H1 (cell line): ENCODE data around the gene CBL. TPM values are rescaled to one million over a fixed set of nuclear protein-coding genes. Genes with fewer than 3 reads are reported as not detected.

Experiments
- CTCF ChIA-PET: fragments of 300-600 bp; sonication (Branson Sonifier 250); formaldehyde crosslinking; loops from one replicate; lab custom pipeline; 2021; ENCODE audit not compliant: partially characterized antibody; lab: Charles Lee
- POLR2A ChIA-PET: fragments of 300-600 bp; sonication (Branson Sonifier 250); formaldehyde crosslinking; loops from one replicate; lab custom pipeline; 2021; ENCODE audit warnings: inconsistent platforms; ENCODE audit not compliant: partially characterized antibody; lab: Charles Lee
- DNase-seq, 2 experiments: peaks; one replicate each; pipeline versions ENCODE4 v3.0.0 to v3.0.0-alpha.2; 2010 to 2022; ENCODE audit warnings: low spot score in 2 of 2, low read depth in 1 of 2, mixed read lengths in 1 of 2
- FAIRE-seq: peaks from 2 replicates; lab custom pipeline; 2011; peaks lifted over from hg19 to GRCh38; lab: Jason Lieb, UNC
- H2AFZ ChIP-seq: 2 replicates; pipeline ENCODE4 v1.8.1; 2012; ENCODE audit warnings: low read length, inconsistent platforms
- H2AK5ac ChIP-seq: 2 replicates; pipeline ENCODE4 v1.6.1; 2013; ENCODE audit warnings: low read depth, low read length
- H2BK120ac ChIP-seq: replicated peaks from 2 replicates; pipeline ENCODE3; 2013; ENCODE audit warnings: low read depth, low read length, inconsistent platforms
- H2BK12ac ChIP-seq: 2 replicates; pipeline ENCODE4 v1.6.1; 2013; ENCODE audit warnings: low read depth, low read length
- H2BK15ac ChIP-seq: 2 replicates; pipeline ENCODE4 v1.6.1; 2013; ENCODE audit warnings: low read length
- H2BK20ac ChIP-seq: 2 replicates; pipeline ENCODE4 v1.6.1; 2013; ENCODE audit warnings: low read length
- H2BK5ac ChIP-seq: 2 replicates; pipeline ENCODE4 v1.6.1; 2013; ENCODE audit warnings: low read depth, low read length
- H3K14ac ChIP-seq: 2 replicates; pipeline ENCODE4 v1.6.1; 2013; ENCODE audit warnings: inconsistent platforms; ENCODE audit not compliant: insufficient read length
- H3K18ac ChIP-seq: 2 replicates; pipeline ENCODE4 v1.6.1; 2013; ENCODE audit warnings: low read length; ENCODE audit errors: extremely low read depth
- H3K23ac ChIP-seq: 2 replicates; pipeline ENCODE4 v1.6.1; 2013; ENCODE audit warnings: inconsistent platforms; ENCODE audit not compliant: insufficient read length
- H3K23me2 ChIP-seq: 2 replicates; pipeline ENCODE4 v1.6.1; 2013; ENCODE audit warnings: low read depth, low read length
- H3K27ac ChIP-seq: 2 replicates; pipeline ENCODE4 v1.6.1; 2011; ENCODE audit warnings: low read depth, low read length, inconsistent platforms
- H3K27me3 ChIP-seq, 4 experiments: replicated peaks in 1 of 4; 1 replicate in 1 of 4; 2 replicates in 3 of 4; pipeline versions ENCODE4 v1.6.1 to v1.8.1; 2011 to 2013; ENCODE audit warnings: low read length in 3 of 4, mild to moderate bottlenecking in 3 of 4, inconsistent platforms in 2 of 4, mixed read lengths in 2 of 4, moderate library complexity in 1 of 4; ENCODE audit not compliant: control insufficient read depth in 3 of 4, insufficient read depth in 3 of 4; ENCODE audit errors: extremely low read depth in 1 of 4
- H3K36me3 ChIP-seq, 4 experiments: 2 replicates each; pipeline versions ENCODE4 v1.6.1 to v1.8.1; 2011 to 2013; ENCODE audit warnings: mild to moderate bottlenecking in 4 of 4, low read length in 3 of 4, moderate library complexity in 2 of 4, control low read depth in 1 of 4, inconsistent platforms in 1 of 4; ENCODE audit not compliant: insufficient read depth in 4 of 4, control insufficient read depth in 2 of 4
- H3K4ac ChIP-seq: replicated peaks from 2 replicates; pipeline ENCODE3; 2013; ENCODE audit warnings: low read length, low read depth, mixed read lengths, inconsistent platforms; ENCODE audit not compliant: insufficient read length
- H3K4me1 ChIP-seq, 4 experiments: replicated peaks in 1 of 4; 1 replicate in 1 of 4; 2 replicates in 3 of 4; pipeline versions ENCODE4 v1.6.1 to v1.8.1; 2011 to 2013; ENCODE audit warnings: low read length in 3 of 4, inconsistent platforms in 2 of 4, mixed read lengths in 1 of 4; ENCODE audit not compliant: insufficient read depth in 4 of 4, control insufficient read depth in 3 of 4
- H3K4me2 ChIP-seq, 2 experiments: 2 replicates each; pipeline versions ENCODE4 v1.6.1 to v1.8.1; 2011 to 2013; ENCODE audit warnings: low read depth in 2 of 2, low read length in 2 of 2, control low read depth in 1 of 2, inconsistent platforms in 1 of 2, mild to moderate bottlenecking in 1 of 2; ENCODE audit not compliant: insufficient read depth in 1 of 2
- H3K4me3 ChIP-seq, 4 experiments: fragments of 200-600, 300-600 bp in 1 of 4; sonication (generic), shearing (Covaris generic), sonication (Bioruptor Twin) in 1 of 4; 2 replicates each; pipeline versions ENCODE4 v1.5.1 to v1.8.1; 2011 to 2016; ENCODE audit warnings: low read length in 4 of 4, low read depth in 3 of 4, control low read depth in 2 of 4, inconsistent platforms in 2 of 4, mild to moderate bottlenecking in 2 of 4, mixed read lengths in 1 of 4, moderate library complexity in 1 of 4; ENCODE audit not compliant: insufficient read depth in 2 of 4; ENCODE audit errors: extremely low read depth in 1 of 4
- H3K56ac ChIP-seq: replicated peaks from 2 replicates; pipeline ENCODE3; 2013; ENCODE audit warnings: low read depth, mild to moderate bottlenecking, mixed read lengths, low read length, inconsistent platforms; ENCODE audit not compliant: insufficient read length
- H3K79me1 ChIP-seq: 2 replicates; pipeline ENCODE4 v1.6.1; 2013; ENCODE audit warnings: low read depth, low read length, control low read depth
- H3K79me2 ChIP-seq, 2 experiments: 2 replicates each; pipeline versions ENCODE4 v1.6.1 to v1.8.1; 2012 to 2013; ENCODE audit warnings: low read length in 2 of 2, mild to moderate bottlenecking in 2 of 2, inconsistent platforms in 1 of 2; ENCODE audit not compliant: insufficient read depth in 2 of 2, control insufficient read depth in 1 of 2
- H3K9ac ChIP-seq, 4 experiments: replicated peaks in 1 of 4; 1 replicate in 1 of 4; 2 replicates in 3 of 4; pipeline versions ENCODE4 v1.6.1 to v1.8.1; 2011 to 2013; ENCODE audit warnings: low read depth in 3 of 4, low read length in 3 of 4, control low read depth in 2 of 4, mild to moderate bottlenecking in 2 of 4, moderate library complexity in 2 of 4, inconsistent platforms in 1 of 4; ENCODE audit errors: extremely low read depth in 1 of 4
- H3K9me3 ChIP-seq, 2 experiments: 2 replicates each; pipeline versions ENCODE4 v1.6.1 to v1.8.1; 2012 to 2013; ENCODE audit warnings: mild to moderate bottlenecking in 2 of 2, moderate library complexity in 2 of 2, control low read depth in 1 of 2, inconsistent platforms in 1 of 2, low read depth in 1 of 2, low read length in 1 of 2, mixed read lengths in 1 of 2; ENCODE audit not compliant: insufficient read depth in 2 of 2
- H4K20me1 ChIP-seq, 2 experiments: replicated peaks in 1 of 2; 2 replicates each; pipeline versions ENCODE3 to v1.8.1; 2011 to 2013; ENCODE audit warnings: inconsistent platforms in 2 of 2, low read length in 2 of 2, mild to moderate bottlenecking in 1 of 2; ENCODE audit not compliant: insufficient read depth in 2 of 2, control insufficient read depth in 1 of 2
- H4K5ac ChIP-seq: 2 replicates; pipeline ENCODE4 v1.6.1; 2013; ENCODE audit warnings: low read length, low read depth, mixed read lengths, inconsistent platforms; ENCODE audit not compliant: insufficient read length
- H4K8ac ChIP-seq: 2 replicates; pipeline ENCODE4 v1.8.0; 2013; ENCODE audit warnings: mild to moderate bottlenecking, moderate library complexity, low read length, inconsistent platforms; ENCODE audit not compliant: insufficient read depth; ENCODE audit errors: extremely low read depth
- H4K91ac ChIP-seq: replicated peaks from 2 replicates; pipeline ENCODE3; 2013; ENCODE audit warnings: low read length, mixed read lengths, inconsistent platforms; ENCODE audit not compliant: insufficient read length
- ASH2L ChIP-seq: fragments of 200-600, 300-600 bp; sonication (generic); IDR thresholded peaks from one replicate; pipeline ENCODE4 v1.7.1; 2017; ENCODE audit warnings: low read length
- CHD1 ChIP-seq: IDR thresholded peaks from 2 replicates; pipeline ENCODE4 v1.6.1; 2012; ENCODE audit warnings: low read depth, low read length, improper control_type of control experiment
- GTF2F1 ChIP-seq: IDR thresholded peaks from 2 replicates; pipeline ENCODE4 v1.6.1; 2012; ENCODE audit warnings: low read depth, low read length, improper control_type of control experiment, borderline replicate concordance
- KDM1A ChIP-seq: fragments of 200-600, 300-600 bp; sonication (generic); IDR thresholded peaks from 2 replicates; pipeline ENCODE4 v1.7.1; 2016; ENCODE audit warnings: mild to moderate bottlenecking, low read length, borderline replicate concordance
- PHF8 ChIP-seq: fragments of 200-600 bp; sonication (generic); conservative IDR thresholded peaks from 2 replicates; pipeline ENCODE4 v1.7.1; 2012; ENCODE audit warnings: low read depth, mild to moderate bottlenecking, inconsistent platforms, low read length, moderate library complexity
- SP4 ChIP-seq: IDR thresholded peaks from 2 replicates; pipeline ENCODE4 v1.6.1; 2012; ENCODE audit warnings: low read length, inconsistent platforms
- SUZ12 ChIP-seq: fragments of 200-600 bp; sonication (generic); IDR thresholded peaks from 2 replicates; pipeline ENCODE4 v1.6.1; 2012; ENCODE audit warnings: mild to moderate bottlenecking, inconsistent platforms, low read length, moderate library complexity, mixed read lengths
- TBP ChIP-seq: IDR thresholded peaks from 2 replicates; pipeline ENCODE4 v1.6.1; 2011; ENCODE audit warnings: low read depth, low read length, improper control_type of control experiment
- WGBS, 2 experiments: shearing (Covaris generic) in 1 of 2; methylation state at CpG; one replicate each; pipeline versions ENCODE4 v1.1.6 to v1.1.7; 2013 to 2015; ENCODE audit warnings: low lambda C conversion rate in 2 of 2, mixed read lengths in 2 of 2, inconsistent platforms in 1 of 2, low coverage in 1 of 2, missing lambda C conversion rate in 1 of 2; ENCODE audit not compliant: insufficient replicate concordance in 2 of 2, insufficient coverage in 1 of 2, insufficient read length in 1 of 2; ENCODE audit errors: extremely low coverage in 1 of 2, missing lambda C conversion rate in 1 of 2; 5-methylcytosine and 5-hydroxymethylcytosine counted together
- polyA plus RNA-seq, 7 experiments: library from polyadenylated mRNA; depleted of rRNA in 3 of 7; stranded (reverse) in 5 of 7; unstranded in 2 of 7; fragments of >200 nt in 5 of 7; fragments of 200-250 nt in 2 of 7; gene quantifications; 1 replicate in 5 of 7; 2 replicates in 1 of 7; 4 replicates in 1 of 7; pipeline versions ENCODE4 v1.2.1 to v1.2.3, GENCODE V29; 2011 to 2013; ENCODE audit warnings: missing spikeins in 2 of 7, mixed read lengths in 2 of 7
- total RNA-seq: library from RNA; stranded (reverse); fragmentation: NEBNext Ultra II Directional; extraction: Animal tissue kit (Norgen Biotek cat#: 25700); gene quantifications from 2 replicates; pipeline ENCODE4 v1.2.1, GENCODE V29; 2021

CBL gene
- total and polyA plus RNA-seq, 2 of the 8 experiments (the other 6 are each of a cell fraction or from before 2014, with no cell fraction given) = 23.1 to 57.8 TPM

- Histone ChIP-seq H2BK12ac (peak within 1 kb of the TSS; percentile 75; the same call in 1 of the 2 replicates), H3K27ac (no peak within 1 kb of the TSS), H3K36me3 (peaks cover 0 to 6% (median 2%) of the 10 kb centered on the region in 4 experiments; a peak in 1 of 8 replicates), H3K4ac (peak within 1 kb of the TSS; percentile 73), H3K79me2 (peaks cover 0 to 16% of the 10 kb centered on the region in 2 experiments; a peak in 1 of 4 replicates), H2AK5ac (peak within 1 kb of the TSS; percentile 31; the same call in 1 of the 2 replicates), H2BK15ac (peak within 1 kb of the TSS; percentile 92; the same call in 1 of the 2 replicates), H3K9me3 (no peaks in the 10 kb centered on the region), H4K8ac (peak within 1 kb of the TSS; percentile 57; the same call in 1 of the 2 replicates), H2BK120ac (peak within 1 kb of the TSS; percentile 26), H4K91ac (peak within 1 kb of the TSS; percentile 42), H3K4me2 (peak within 1 kb of the TSS; percentile 56 to 76), H2BK5ac (no peak within 1 kb of the TSS; the same call in 1 of the 2 replicates), H2AFZ (no peak within 1 kb of the TSS; the same call in 1 of the 2 replicates), H3K4me3 (peak within 1 kb of the TSS; percentile 34 to 69 (median 43)), H3K4me1 (peaks cover 5 to 29% (median 21%) of the 10 kb centered on the region in 4 experiments), H3K9ac (no peak within 1 kb of the TSS), H3K14ac (no peak within 1 kb of the TSS), H4K5ac (peak within 1 kb of the TSS; percentile 44), H3K23me2 (peaks cover 17% of the 10 kb centered on the region; the same call in 1 of the 2 replicates), H3K79me1 (peaks cover 6% of the 10 kb centered on the region), H3K23ac (no peak within 1 kb of the TSS), H3K27me3 (peaks cover 12 to 44% (median 33%) of the 10 kb centered on the region in 4 experiments), H3K56ac (peak within 1 kb of the TSS; percentile 40), H4K20me1 (peaks cover 3 to 13% of the 10 kb centered on the region in 2 experiments), H2BK20ac (0 out of 2 replicates have a peak within 1 kb of the TSS, but pooled peaks have one; percentile 48), H3K18ac (peak within 1 kb of the TSS; percentile 78)
- peak in 1 of 2 experiments; percentile 70 for DNase-seq
- FAIRE-seq = no peak
- 9% methylated on average over 16 of the region's 53 CpGs; no CpG with 5 or more reads in 1 of the 2 experiments for WGBS, 2 experiments
- ChIA-PET CTCF (interaction anchor here (0.6 to 20.0 kb wide), 20 partner anchors 8 to 294 kb away, joined by 3 to 463 read pairs (median 4); partner anchors contain the start of genes MCAM and USP2), POLR2A (interaction anchor here (0.6 to 2.5 kb wide), 12 partner anchors 15 to 369 kb away, joined by 3 to 12 read pairs (median 4); partner anchors contain the start of genes FOXR1 and MCAM)
- peak; percentile 61 for TF ChIP-seq SUZ12
- 0 out of 2 replicates have a peak, but pooled peaks have one; percentile 9 for TF ChIP-seq KDM1A
- TF ChIP-seq CHD1 = no peak
- TF ChIP-seq SP4 = no peak
- TF ChIP-seq PHF8 = 0 out of 2 replicates have a peak, but pooled peaks have one; percentile 12
- no peak for TF ChIP-seq TBP
- no peak for TF ChIP-seq GTF2F1
- no peak for TF ChIP-seq ASH2L
Observed at GRCh38 chr11:119340335-119341221, 134.4 kb downstream of the CBL start, which contains the start of gene C1QTNF5. C1QTNF5 (minus strand) TSS chr11:119340883; CDS start chr11:119340397, 486 bp downstream.
